Loucy (cell line): ENCODE results near the gene MRPL48.

Experiments
- CTCF ChIP-seq: fragments of 200-600 bp; sonication (generic); conservative IDR thresholded peaks from 2 replicates; pipeline ENCODE4 v1.5.1; 2014; ENCODE audit warnings: mild to moderate bottlenecking, antibody characterized with exemption, low read length
- EZH2phosphoT487 ChIP-seq: fragments of 200-600 bp; IDR thresholded peaks from 2 replicates; pipeline ENCODE4 v1.6.1; 2018; ENCODE audit warnings: antibody characterized with exemption, mild to moderate bottlenecking, moderate library complexity, borderline replicate concordance

GRCh38 chr11:73838443-73839122 is 50.9 kb downstream of the MRPL48 start:
- TF ChIP-seq CTCF, result no peak
- TF ChIP-seq EZH2phosphoT487, result no peak
